GM19099 (cell line): ENCODE measurements around the gene CCDC50.

Experiments used
- POLR2A ChIP-seq: IDR thresholded peaks from 3 replicates; pipeline ENCODE4 v1.6.1; 2011; ENCODE audit warnings: low read depth; ENCODE audit not compliant: insufficient read length; ENCODE audit errors: extremely low read depth

Gene CCDC50

GRCh38 chr3:191432162-191432561 is 103.0 kb downstream of the CCDC50 start:
- no peak for TF ChIP-seq POLR2A

DNA sequence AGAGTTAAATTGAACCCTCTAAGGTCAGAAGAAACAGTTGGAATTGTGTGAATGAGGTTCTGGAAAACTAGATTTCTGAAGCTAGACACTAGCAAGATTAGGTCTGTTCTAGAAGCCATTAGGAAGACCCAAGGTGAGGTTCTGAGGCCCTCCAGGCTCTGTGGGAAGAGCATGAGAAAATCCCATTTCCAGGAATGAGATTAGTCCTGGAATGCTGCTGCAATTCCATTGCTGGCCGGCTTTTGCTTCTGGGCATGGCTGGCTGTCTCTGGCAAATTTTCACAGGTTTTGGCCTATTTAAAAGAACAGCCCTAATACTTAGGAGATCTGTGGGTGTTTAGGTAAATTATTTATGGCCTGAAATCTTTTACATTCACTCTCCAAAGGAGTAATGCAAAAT is 104.8 kb downstream of the CCDC50 start:
- no peak for TF ChIP-seq POLR2A

DNA sequence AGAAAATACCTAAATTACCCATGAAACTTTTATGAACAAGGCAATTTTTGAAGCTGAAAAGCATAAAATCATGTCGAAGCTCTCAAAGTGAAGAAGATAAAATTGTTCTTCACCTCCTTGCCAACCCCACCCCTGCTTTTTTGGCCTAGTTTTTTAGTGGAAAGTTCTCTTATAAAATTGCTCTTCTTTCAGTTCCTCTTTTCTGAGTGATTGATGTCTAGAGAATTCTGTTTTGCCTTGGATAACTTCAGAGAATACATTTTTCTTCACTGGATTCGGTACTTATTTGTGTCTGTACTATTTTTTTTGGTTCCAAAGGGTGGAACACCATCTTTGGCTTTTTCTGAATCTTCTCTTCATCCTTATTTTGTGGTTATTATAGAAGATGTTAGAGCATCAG is 106.8 kb downstream of the CCDC50 start:
- no peak for TF ChIP-seq POLR2A

GRCh38 chr3:191438150-191438814 is 109.1 kb downstream of the CCDC50 start:
- no peak for TF ChIP-seq POLR2A

- TF ChIP-seq POLR2A = no peak
These were observed 111.3 kb downstream of the CCDC50 start for GRCh38 chr3:191440532-191440931.

DNA sequence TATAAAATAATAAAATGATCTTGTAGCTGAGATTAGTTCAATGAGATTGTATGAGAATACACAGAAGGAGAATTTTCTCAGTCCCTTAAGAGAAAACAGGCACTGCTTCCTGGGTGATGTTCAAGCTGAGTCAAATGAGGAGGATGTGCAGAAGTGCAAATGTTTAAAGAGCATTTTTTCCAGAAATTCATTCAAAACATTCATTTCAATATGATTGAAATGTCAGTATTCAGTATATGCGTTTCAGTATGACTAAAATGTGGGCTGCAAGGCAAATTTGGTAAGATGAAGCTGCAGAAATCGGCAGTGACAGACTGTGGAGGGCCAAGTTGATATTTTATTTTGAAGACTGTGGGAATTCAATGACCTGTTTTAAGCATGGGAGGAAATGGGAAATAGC is 112.5 kb downstream of the CCDC50 start:
- no peak for TF ChIP-seq POLR2A

- no peak for TF ChIP-seq POLR2A
These were observed 115.4 kb downstream of the CCDC50 start for GRCh38 chr3:191444569-191444968.
